ENCODE measurements around the gene MTCH2.

Gene MTCH2

GRCh38 chr11:47578524-47579494 lies 63.5 kb downstream of the MTCH2 start, which contains the start of the genes KBTBD4 and NDUFS3:
Gene KBTBD4 (minus strand): TSS chr11:47578970. CDS start chr11:47578951, 19 bp downstream.
Gene NDUFS3 (plus strand): TSS chr11:47579074. CDS start chr11:47579092, 18 bp downstream.
- peak within 1 kb of the TSS; percentile 82 for H3K27ac ChIP-seq
- peak; percentile 91 for DNase-seq (ENCODE audit: low spot score)
- CTCF ChIA-PET: interaction anchor here (0.6 kb wide), 1 partner anchor 13 kb away, joined by 5 read pairs; no protein-coding TSS in a partner anchor
- TF ChIP-seq, protein P1, sequence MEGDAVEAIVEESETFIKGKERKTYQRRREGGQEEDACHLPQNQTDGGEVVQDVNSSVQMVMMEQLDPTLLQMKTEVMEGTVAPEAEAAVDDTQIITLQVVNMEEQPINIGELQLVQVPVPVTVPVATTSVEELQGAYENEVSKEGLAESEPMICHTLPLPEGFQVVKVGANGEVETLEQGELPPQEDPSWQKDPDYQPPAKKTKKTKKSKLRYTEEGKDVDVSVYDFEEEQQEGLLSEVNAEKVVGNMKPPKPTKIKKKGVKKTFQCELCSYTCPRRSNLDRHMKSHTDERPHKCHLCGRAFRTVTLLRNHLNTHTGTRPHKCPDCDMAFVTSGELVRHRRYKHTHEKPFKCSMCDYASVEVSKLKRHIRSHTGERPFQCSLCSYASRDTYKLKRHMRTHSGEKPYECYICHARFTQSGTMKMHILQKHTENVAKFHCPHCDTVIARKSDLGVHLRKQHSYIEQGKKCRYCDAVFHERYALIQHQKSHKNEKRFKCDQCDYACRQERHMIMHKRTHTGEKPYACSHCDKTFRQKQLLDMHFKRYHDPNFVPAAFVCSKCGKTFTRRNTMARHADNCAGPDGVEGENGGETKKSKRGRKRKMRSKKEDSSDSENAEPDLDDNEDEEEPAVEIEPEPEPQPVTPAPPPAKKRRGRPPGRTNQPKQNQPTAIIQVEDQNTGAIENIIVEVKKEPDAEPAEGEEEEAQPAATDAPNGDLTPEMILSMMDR (conservative IDR thresholded peaks at IDR 0.05; ENCODE audit: low read depth): no peak
- POLR2A ChIA-PET (ENCODE audit: low non-redundant PET): interaction anchor here (0.7 kb wide), 1 partner anchor 100 kb away, joined by 3 read pairs; no protein-coding TSS in a partner anchor

DNA sequence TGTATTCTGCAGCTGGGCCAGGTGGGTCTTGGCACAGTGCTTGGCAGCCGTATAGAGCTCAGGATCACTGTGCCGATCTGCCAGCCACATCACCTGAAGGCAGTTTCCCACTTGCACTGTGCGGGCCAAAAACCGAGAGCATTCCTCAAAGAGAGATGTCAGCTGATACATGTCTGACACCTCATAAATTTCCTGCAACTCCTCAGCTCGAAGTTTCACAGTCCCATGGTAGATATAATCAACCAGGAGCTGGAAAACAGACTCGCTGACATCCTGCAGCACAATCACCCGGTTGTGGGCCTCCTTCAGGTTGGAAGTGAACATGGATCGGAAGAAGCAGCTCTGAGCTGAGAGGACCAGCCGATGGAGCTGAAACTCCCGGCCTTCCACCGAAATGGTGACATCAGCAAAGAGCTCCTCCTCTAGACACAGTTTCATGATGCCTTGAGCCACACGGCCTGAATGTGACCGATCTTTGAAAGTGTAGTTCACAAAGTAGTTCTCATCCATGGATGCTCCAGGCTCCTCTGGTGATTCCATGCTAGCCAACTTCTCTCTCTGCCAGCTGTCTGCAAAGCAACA lies 64.8 kb downstream of the MTCH2 start:
- POLR2A ChIA-PET (ENCODE audit: low non-redundant PET): no interaction called here
- DNase-seq (ENCODE audit: low spot score): no peak
- CTCF ChIA-PET: interaction anchor here (0.7 kb wide), 1 partner anchor 25 kb away, joined by 3 read pairs; the partner anchor contains the start of gene CELF1
- peak overlapping the region; percentile 82 for H3K27ac ChIP-seq
- TF ChIP-seq, protein P1 (conservative IDR thresholded peaks at IDR 0.05; ENCODE audit: low read depth): no peak

DNA sequence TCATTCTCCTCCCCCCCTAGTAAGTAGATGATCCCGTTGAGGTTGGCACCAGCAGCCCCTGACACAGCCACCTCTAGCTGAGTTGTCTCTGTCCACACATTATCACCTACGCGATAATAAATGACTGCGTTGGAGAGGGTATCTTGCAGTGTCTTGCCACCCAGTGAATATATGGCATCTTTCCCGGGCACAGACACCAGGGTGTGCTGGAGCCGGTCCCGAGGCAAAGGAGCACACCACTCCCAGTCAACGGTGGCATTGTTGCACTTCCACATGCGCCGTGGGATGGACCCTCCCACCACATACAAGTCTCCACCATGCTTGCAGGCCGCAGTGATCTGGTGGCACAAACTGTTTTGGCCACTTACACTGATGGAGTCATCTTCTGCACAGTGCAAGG lies 69.0 kb downstream of the MTCH2 start:
- no peak for DNase-seq (ENCODE audit: low spot score)
- ChIA-PET POLR2A (ENCODE audit: low non-redundant PET) (no interaction called here), CTCF (no interaction called here)
- TF ChIP-seq, protein P1 (conservative IDR thresholded peaks at IDR 0.05; ENCODE audit: low read depth): no peak
- H3K27ac ChIP-seq: peak overlapping the region; percentile 53

- TF ChIP-seq, protein P1 (conservative IDR thresholded peaks at IDR 0.05; ENCODE audit: low read depth): no peak
- POLR2A ChIA-PET (ENCODE audit: low non-redundant PET): no interaction called here
- no peak for DNase-seq (ENCODE audit: low spot score)
Observed at GRCh38 chr11:47572715-47573255, 69.6 kb downstream of the MTCH2 start.

GRCh38 chr11:47571895-47572294 lies 70.5 kb downstream of the MTCH2 start:
- ChIA-PET POLR2A (ENCODE audit: low non-redundant PET) (no interaction called here), CTCF (no interaction called here)
- DNase-seq (ENCODE audit: low spot score): no peak
- TF ChIP-seq, protein P1 (conservative IDR thresholded peaks at IDR 0.05; ENCODE audit: low read depth): no peak
- H3K27ac ChIP-seq: no peak overlapping the region

More at GRCh38 chr11:47572715-47573255, 69.6 kb downstream of the MTCH2 start:
- CTCF ChIA-PET: no interaction called here
- H3K27ac ChIP-seq: peak overlapping the region; percentile 53

GRCh38 chr11:47571357-47571729 lies 71.0 kb downstream of the MTCH2 start:
- ChIA-PET CTCF (interaction anchor here (0.5 kb wide), 1 partner anchor 40 kb away, joined by 4 read pairs; no protein-coding TSS in a partner anchor), POLR2A (ENCODE audit: low non-redundant PET) (no interaction called here)

More at GRCh38 chr11:47571357-47571729, 71.0 kb downstream of the MTCH2 start:
- TF ChIP-seq, protein P1 (conservative IDR thresholded peaks at IDR 0.05; ENCODE audit: low read depth): no peak
- no peak for DNase-seq (ENCODE audit: low spot score)
- H3K27ac ChIP-seq: no peak overlapping the region
